ENCODE results near the gene SCAMP2.
A peak's percentile ranks its signal among the peaks of the same experiment; 100 is the strongest.

Gene SCAMP2

GRCh38 chr15:74865316-74865715 is 7.8 kb downstream of the SCAMP2 start:
- no peak for DNase-seq (ENCODE audit: extremely low spot score, insufficient read length, low read depth)
- FAIRE-seq = no peak

- DNase-seq (ENCODE audit: extremely low spot score, insufficient read length, low read depth) (no peak), FAIRE-seq (no peak)
Observed at GRCh38 chr15:74864296-74864695, 8.9 kb downstream of the SCAMP2 start.

- FAIRE-seq (no peak), DNase-seq (ENCODE audit: extremely low spot score, insufficient read length, low read depth) (no peak)
Observed at GRCh38 chr15:74863239-74864056, 9.7 kb downstream of the SCAMP2 start.

- DNase-seq (ENCODE audit: extremely low spot score, insufficient read length, low read depth) (no peak), FAIRE-seq (no peak)
Observed at GRCh38 chr15:74858369-74858740, 14.8 kb downstream of the SCAMP2 start.

GRCh38 chr15:74857671-74858368 is 15.3 kb downstream of the SCAMP2 start:
- FAIRE-seq (no peak), DNase-seq (ENCODE audit: extremely low spot score, insufficient read length, low read depth) (no peak)

GRCh38 chr15:74857082-74857655 is 16.0 kb downstream of the SCAMP2 start:
- DNase-seq (ENCODE audit: extremely low spot score, insufficient read length, low read depth) (no peak), FAIRE-seq (peak; percentile 97)

GRCh38 chr15:74856537-74856936 is 16.6 kb downstream of the SCAMP2 start:
- DNase-seq (ENCODE audit: extremely low spot score, insufficient read length, low read depth) (no peak), FAIRE-seq (no peak)

- FAIRE-seq (no peak), DNase-seq (ENCODE audit: extremely low spot score, insufficient read length, low read depth) (no peak)
Observed at GRCh38 chr15:74855857-74856256, 17.3 kb downstream of the SCAMP2 start.

- DNase-seq (ENCODE audit: extremely low spot score, insufficient read length, low read depth) = no peak
- no peak for FAIRE-seq
Observed at GRCh38 chr15:74854453-74855022, 18.6 kb downstream of the SCAMP2 start.

GRCh38 chr15:74851960-74852359 is 21.2 kb downstream of the SCAMP2 start:
- DNase-seq (ENCODE audit: extremely low spot score, insufficient read length, low read depth) (no peak), FAIRE-seq (no peak)

GRCh38 chr15:74850393-74850792 is 22.8 kb downstream of the SCAMP2 start:
- FAIRE-seq = no peak
- no peak for DNase-seq (ENCODE audit: extremely low spot score, insufficient read length, low read depth)

GRCh38 chr15:74847432-74847831 is 25.7 kb downstream of the SCAMP2 start:
- no peak for FAIRE-seq
- no peak for DNase-seq (ENCODE audit: extremely low spot score, insufficient read length, low read depth)

- FAIRE-seq (no peak), DNase-seq (ENCODE audit: extremely low spot score, insufficient read length, low read depth) (no peak)
Observed at GRCh38 chr15:74845581-74845980, 27.6 kb downstream of the SCAMP2 start.

GRCh38 chr15:74845208-74845568 is 28.0 kb downstream of the SCAMP2 start:
- DNase-seq (ENCODE audit: extremely low spot score, insufficient read length, low read depth) = no peak
- no peak for FAIRE-seq

- FAIRE-seq = no peak
- no peak for DNase-seq (ENCODE audit: extremely low spot score, insufficient read length, low read depth)
Observed at GRCh38 chr15:74844319-74845207, 28.6 kb downstream of the SCAMP2 start.

- DNase-seq (ENCODE audit: extremely low spot score, insufficient read length, low read depth) (no peak), FAIRE-seq (no peak)
Observed at GRCh38 chr15:74843891-74844299, 29.3 kb downstream of the SCAMP2 start.

GRCh38 chr15:74843445-74843828 is 29.7 kb downstream of the SCAMP2 start:
- FAIRE-seq (no peak), DNase-seq (ENCODE audit: extremely low spot score, insufficient read length, low read depth) (no peak)

- FAIRE-seq (peak; percentile 81), DNase-seq (ENCODE audit: extremely low spot score, insufficient read length, low read depth) (peak; percentile 95)
Observed at GRCh38 chr15:74842581-74843444, 30.4 kb downstream of the SCAMP2 start, which contains the start of gene ULK3. TSS of gene ULK3 (minus strand) at chr15:74843156. CDS start at chr15:74843105, 51 bp downstream.

GRCh38 chr15:74841891-74842373 is 31.2 kb downstream of the SCAMP2 start:
- no peak for DNase-seq (ENCODE audit: extremely low spot score, insufficient read length, low read depth)
- no peak for FAIRE-seq

Measured in GM18507 (cell line).